HG02938 (cell line): ENCODE measurements around the gene SOX9.

Experiments used
- ATAC-seq: cut with Tn5 transposase; IDR thresholded peaks from one replicate; pipeline ENCODE4 v1.9.1; 2021; ENCODE audit warnings: mild to moderate bottlenecking, moderate library complexity; ENCODE audit not compliant: unreplicated experiment

Gene SOX9

DNA sequence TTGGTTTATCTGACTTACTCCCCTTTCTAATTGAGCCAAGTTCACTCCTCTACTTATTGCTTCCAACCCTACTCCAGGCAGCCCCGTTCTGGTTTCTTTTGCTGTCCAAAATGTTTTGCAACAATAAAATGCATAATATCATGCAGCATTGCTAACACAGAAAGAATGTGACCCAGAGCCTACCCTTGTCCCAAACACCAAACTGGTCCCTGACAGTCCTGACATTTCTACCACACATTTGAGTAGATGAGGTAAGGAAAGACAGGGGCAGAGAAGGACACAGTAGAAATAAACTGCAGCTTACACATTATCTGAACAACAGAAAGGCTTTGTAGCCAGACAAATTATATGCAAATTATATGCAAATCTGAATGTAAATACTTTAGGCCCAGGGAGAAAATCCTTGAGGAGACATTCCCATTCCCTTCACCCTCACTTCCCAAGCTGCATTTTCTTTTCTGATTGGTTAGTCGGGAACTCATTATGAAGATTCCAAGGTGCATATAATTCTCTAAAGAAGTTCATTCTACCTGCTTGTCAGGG is 31.6 kb downstream of the SOX9 start:
- ATAC-seq: no peak

- ATAC-seq: no peak
Observed at GRCh38 chr17:72158895-72159885, 38.4 kb downstream of the SOX9 start.

- ATAC-seq: no peak
Observed at GRCh38 chr17:72162569-72162968, 41.7 kb downstream of the SOX9 start.

- ATAC-seq: no peak
Observed at GRCh38 chr17:72163474-72163873, 42.7 kb downstream of the SOX9 start.

- ATAC-seq: no peak
Observed at GRCh38 chr17:72164158-72164739, 43.4 kb downstream of the SOX9 start.

- ATAC-seq: no peak
Observed at GRCh38 chr17:72165192-72165866, 44.5 kb downstream of the SOX9 start.

DNA sequence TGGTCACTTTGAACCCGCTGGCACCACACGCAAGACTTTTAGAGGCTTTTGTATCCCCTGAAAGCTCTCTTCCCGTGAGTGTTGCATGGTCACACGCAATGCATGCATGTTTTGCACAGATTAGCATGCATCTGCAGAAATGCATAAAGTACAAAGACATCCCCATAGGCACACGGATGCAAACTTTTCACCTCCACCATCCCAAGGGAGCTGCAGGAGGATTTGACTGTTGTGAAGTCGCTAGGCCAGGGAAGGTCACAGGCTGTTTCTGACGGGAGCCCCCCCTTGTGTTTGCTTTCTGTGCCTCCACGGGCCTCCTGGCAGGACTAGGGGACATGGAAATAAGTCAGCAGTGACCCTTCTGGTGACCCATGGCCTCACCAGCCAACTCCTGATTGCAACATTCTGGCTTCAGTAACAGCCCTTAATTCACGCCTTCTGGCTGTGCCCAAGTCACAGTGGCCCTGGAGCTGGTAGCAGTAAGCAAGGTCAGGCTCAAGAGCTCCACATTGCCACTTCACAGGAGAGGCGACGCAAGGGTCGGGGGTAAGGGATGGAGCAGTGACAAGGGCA is 45.1 kb downstream of the SOX9 start:
- ATAC-seq: no peak

DNA sequence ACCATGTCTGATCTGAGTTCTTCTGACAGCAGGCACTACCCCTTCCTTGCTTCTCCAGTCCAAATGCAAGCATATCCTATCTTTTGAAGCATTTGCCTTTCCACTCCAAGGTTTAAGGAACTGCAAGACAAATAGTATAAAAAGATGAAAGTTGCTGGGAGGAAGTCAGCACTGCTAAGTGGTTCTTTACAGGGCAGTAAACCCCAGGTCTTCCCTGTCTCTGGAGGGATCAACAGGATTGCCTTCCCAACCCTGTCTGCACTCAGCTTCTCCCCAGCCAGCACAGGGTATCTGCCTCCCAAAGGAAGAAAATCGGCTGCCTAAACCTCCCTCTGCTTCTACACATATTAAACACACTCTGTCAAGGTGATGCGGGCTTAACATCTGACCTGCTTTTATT is 46.8 kb downstream of the SOX9 start:
- ATAC-seq: no peak

GRCh38 chr17:72169823-72170222 is 49.0 kb downstream of the SOX9 start:
- no peak for ATAC-seq

DNA sequence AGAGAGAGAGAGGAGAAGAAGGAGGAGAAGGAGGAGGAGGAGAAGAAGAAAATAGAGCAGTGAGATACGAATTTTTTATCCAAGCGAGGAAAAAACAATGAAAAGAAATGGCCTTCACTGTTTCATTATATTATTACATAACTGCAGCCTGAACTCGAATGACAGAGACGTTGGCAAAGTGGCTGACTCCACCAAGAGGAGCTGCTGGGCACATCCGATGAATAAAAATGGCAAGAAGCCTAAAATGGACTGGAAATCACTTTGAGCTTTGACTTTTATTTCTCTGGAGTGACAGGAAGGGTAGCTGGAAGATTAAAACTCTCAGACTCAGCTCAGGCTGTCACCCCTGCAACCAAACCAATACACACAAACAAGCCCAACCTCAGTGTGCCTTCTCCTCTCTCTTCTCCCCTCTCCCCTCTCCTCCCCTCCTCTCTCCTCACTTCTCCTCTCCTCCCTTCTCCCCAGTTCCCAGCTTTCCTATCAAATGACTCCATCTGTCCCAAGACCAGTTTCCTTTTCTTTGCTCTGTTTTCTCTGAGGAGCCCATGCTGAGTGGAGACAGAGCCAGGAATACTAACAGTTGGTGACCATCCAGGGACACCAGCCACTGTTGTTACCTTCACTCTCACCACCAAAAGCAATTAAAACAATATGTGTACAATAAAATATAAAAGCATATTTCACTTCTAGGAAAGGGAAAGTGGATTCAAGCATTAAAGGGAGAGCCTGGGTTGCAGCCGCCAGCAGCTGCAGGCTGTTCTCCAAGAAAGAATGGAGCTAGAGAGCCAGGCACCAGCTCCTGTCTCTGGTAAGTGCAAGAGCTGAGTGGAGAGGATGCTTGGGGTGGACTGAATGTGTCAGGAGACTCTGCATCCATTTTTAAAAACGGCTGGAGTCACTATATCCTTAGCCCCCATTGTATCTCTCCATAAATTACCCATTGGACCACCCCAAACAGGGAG is 51.2 kb downstream of the SOX9 start:
- ATAC-seq: no peak

DNA sequence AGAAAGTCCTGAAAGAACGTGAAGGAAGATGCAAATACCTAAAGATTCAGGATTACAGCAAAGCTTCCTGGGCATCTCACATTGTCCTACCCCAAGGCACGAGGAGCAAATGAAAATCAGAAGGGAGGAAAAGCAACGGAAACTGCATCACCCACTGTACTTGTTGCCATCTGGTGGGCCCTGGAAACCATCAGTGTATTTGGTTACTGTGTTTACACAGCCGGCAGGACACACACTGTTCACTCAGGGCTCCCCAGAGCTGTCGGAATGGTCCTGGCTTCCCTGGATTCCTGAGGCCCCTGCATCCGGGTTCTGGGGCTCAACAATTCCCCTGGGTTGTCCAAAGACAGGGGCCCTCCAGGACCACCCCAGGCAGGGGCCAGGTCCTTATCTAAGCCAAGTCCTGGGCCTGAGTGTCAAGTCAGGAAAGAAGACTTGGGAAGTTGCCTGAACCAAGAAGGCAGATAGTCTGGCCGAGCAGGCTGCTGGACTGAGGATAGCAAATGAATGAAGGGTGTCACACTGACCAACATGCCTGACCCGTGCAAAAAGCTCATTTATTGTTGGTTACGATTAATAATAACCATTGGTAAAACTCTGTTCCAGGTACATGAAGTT is 52.8 kb downstream of the SOX9 start:
- no peak for ATAC-seq

DNA sequence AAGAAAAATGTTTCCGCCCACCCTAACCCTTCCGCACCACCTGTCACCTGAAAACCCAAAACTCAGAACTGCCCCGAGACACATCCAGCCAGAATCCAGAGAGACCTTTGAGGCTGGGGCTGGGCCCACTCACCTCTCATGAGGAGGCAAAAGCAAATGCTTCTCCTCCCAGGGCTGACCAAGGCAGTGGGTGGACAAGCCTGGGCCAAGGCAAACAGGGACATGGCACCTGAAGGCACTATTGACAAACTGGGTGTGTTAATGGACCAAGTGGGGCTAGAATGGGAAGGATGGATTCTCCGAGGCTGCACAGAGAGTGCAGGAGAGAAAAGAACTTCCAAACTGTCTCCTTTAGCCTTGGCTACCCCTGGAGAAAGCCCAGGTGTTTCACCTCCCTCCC is 54.4 kb downstream of the SOX9 start:
- ATAC-seq: no peak
